Measurements from ENCODE around the gene DCUN1D3. TPM values are rescaled to one million over a fixed set of nuclear protein-coding genes. Genes with fewer than 3 reads are reported as not detected.

Gene DCUN1D3
- 1.7 and 2.7 TPM in 2 replicates for polyA plus RNA-seq

GRCh38 chr16:20900299-20901067 is at the start of gene DCUN1D3, which contains the start of gene LYRM1:
Gene DCUN1D3 (minus strand): TSS chr16:20900358. CDS start chr16:20862538, 37,820 bp downstream.
Gene LYRM1 (plus strand): TSS chr16:20900771. CDS start chr16:20915556, 14,785 bp downstream.

GRCh38 chr16:20806168-20807050 is 93.7 kb downstream of the DCUN1D3 start, which contains the start of the genes ERI2 and REXO5:
Gene ERI2 (minus strand): TSS chr16:20806472. CDS start chr16:20806430, 42 bp downstream.
Gene REXO5 (plus strand): TSS chr16:20806527. CDS start chr16:20806954, 427 bp downstream.

Other genes with a start within 250 kb of the DCUN1D3 start
- gene ACSM1, start 202.7 kb downstream of the DCUN1D3 start, polyA plus RNA-seq: 1.2 TPM in 1 of 2 replicates, not detected in the other
- 19.6 and 26.6 TPM in 2 replicates for gene THUMPD1, start 158.5 kb downstream of the DCUN1D3 start, polyA plus RNA-seq
- gene ACSM3, start 136.3 kb downstream of the DCUN1D3 start, polyA plus RNA-seq: 1.1 TPM in 1 of 2 replicates, not detected in the other
- gene ERI2, start 93.9 kb downstream of the DCUN1D3 start, polyA plus RNA-seq: 11.9 and 12.5 TPM in 2 replicates
- gene REXO5, start 93.8 kb downstream of the DCUN1D3 start, polyA plus RNA-seq: 0.23 and 1.1 TPM in 2 replicates
- gene LYRM1, start 413 bp upstream of the DCUN1D3 start, polyA plus RNA-seq: 38.6 and 63.8 TPM in 2 replicates